Mucosa of descending colon (tissue), 3 donors: ENCODE results near the gene RAB37. TPM values are rescaled to one million over a fixed set of nuclear protein-coding genes. Genes with fewer than 3 reads are reported as not detected.

Source experiments
- ATAC-seq: fragments of 200-7000 bp; cut with Tn5 transposase; one replicate; pipeline ENCODE4 v1.9.1; 2020; ENCODE audit warnings: mild to moderate bottlenecking, moderate library complexity
- DNase-seq, 3 donors: peaks; one replicate each; pipeline ENCODE4 v3.0.0-alpha.2; 2020
- H3K36me3 ChIP-seq: fragments of 200-600 bp; one replicate; pipeline ENCODE4 v1.8.0; 2021; ENCODE audit warnings: low read depth, mild to moderate bottlenecking
- H3K4me1 ChIP-seq: fragments of 200-600 bp; one replicate; pipeline ENCODE4 v1.8.0; 2021; ENCODE audit warnings: low read depth, mild to moderate bottlenecking
- H3K4me3 ChIP-seq: fragments of 200-600 bp; one replicate; pipeline ENCODE4 v1.8.0; 2021; ENCODE audit warnings: mild to moderate bottlenecking
- H3K9me3 ChIP-seq: fragments of 200-600 bp; one replicate; pipeline ENCODE4 v1.8.0; 2021; ENCODE audit warnings: mild to moderate bottlenecking
- intact Hi-C, 2 donors: fragments of 100-400 bp; cut with DNase I in 1 of 2; cut with micrococcal nuclease in 1 of 2; formaldehyde crosslinking; loops; one replicate each; pipeline versions ENCODE4 v1.11.0 to v1.11.1; 2022; cut with DNase I, micrococcal nuclease
- total RNA-seq, 3 donors: library from RNA; stranded (reverse); fragmentation: NEBNext Ultra II Directional in 2 of 3; extraction: Animal tissue kit (Norgen Biotek cat#: 25700) in 2 of 3; gene quantifications; one replicate each; pipeline versions ENCODE4 v1.2.1 to v1.2.4, GENCODE V29; 2021 to 2023
- TF ChIP-seq, protein P1 (sequence below): fragments of 200-600 bp; IDR thresholded peaks from one replicate; pipeline ENCODE4 v1.8.0; 2022; ENCODE audit warnings: antibody characterized with exemption, mild to moderate bottlenecking
- donor health status: DM: no; HTN: no; CAD: no; lungs with moderate emphysema.
- donor health status: DM: no; HTN: no; CAD: no.
- donor health status: DM: no; HTN: yes; CAD: no.

RAB37 gene
- total RNA-seq, 3 donors from 2014 or later, result 4.3 to 9.8 (median 9.0) TPM

DNA sequence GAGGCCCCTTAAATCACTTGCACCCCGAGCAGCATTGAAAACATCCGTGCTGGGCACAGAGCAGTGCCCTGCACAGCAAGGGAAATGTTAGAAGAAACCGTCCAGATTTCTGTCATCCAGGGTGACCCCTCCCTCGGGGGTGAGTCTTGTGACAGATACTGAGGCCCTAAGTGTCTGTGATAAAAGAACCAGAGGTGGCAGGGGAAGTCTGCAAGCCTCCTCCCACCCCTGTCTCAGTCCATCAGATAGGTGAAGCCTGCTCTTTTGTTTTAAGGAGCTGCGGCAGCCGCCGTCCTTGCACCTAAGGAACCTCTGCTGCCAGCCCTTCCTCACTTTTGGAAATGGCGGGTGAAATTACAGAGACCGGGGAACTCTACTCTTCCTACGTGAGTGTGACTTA lies 39.9 kb downstream of the RAB37 start:
- Histone ChIP-seq H3K4me3 (peak overlapping the region; percentile 50), H3K9me3 (no peaks in the 10 kb centered on the region), H3K4me1 (peaks cover 20% of the 10 kb centered on the region), H3K36me3 (no peaks in the 10 kb centered on the region)
- TF ChIP-seq, protein P1, sequence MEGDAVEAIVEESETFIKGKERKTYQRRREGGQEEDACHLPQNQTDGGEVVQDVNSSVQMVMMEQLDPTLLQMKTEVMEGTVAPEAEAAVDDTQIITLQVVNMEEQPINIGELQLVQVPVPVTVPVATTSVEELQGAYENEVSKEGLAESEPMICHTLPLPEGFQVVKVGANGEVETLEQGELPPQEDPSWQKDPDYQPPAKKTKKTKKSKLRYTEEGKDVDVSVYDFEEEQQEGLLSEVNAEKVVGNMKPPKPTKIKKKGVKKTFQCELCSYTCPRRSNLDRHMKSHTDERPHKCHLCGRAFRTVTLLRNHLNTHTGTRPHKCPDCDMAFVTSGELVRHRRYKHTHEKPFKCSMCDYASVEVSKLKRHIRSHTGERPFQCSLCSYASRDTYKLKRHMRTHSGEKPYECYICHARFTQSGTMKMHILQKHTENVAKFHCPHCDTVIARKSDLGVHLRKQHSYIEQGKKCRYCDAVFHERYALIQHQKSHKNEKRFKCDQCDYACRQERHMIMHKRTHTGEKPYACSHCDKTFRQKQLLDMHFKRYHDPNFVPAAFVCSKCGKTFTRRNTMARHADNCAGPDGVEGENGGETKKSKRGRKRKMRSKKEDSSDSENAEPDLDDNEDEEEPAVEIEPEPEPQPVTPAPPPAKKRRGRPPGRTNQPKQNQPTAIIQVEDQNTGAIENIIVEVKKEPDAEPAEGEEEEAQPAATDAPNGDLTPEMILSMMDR, result no peak
- intact Hi-C loops, result no loop called here
- ATAC-seq, result no peak
- DNase-seq, result no peak

DNA sequence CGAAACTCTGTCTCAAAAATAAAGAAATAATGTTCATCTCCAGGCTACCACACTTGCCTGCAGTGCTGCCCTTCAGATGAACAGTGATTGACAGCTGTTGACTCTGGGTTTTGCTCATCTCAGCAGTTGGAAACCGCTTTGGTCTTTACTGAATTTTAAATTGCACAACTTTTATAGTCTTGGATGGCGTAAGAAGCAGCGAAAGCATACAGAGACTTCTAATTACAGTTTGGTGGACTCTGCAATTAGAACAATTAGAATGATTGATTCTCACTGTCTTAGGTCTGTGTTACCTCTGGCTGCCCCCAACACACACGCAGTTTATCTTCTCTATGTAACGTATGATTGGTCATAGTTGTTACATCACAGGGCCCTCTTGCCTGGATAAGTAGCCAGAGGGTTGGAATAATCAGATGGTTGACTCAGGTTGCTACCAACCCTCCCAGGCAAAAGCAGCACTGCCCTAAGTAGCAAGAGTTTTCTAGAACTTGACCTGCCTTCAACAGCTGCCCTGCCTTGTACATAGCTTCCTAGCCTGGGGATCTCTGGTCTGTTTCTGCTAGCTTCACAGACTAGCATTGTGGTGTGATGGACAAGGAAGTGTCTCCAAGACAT lies 41.0 kb downstream of the RAB37 start:
- no peaks in the 10 kb centered on the region for H3K36me3 ChIP-seq
- intact Hi-C loops, result no loop called here
- no peaks in the 10 kb centered on the region for H3K9me3 ChIP-seq
- DNase-seq, result no peak
- peaks cover 20% of the 10 kb centered on the region for H3K4me1 ChIP-seq
- no peak overlapping the region for H3K4me3 ChIP-seq
- TF ChIP-seq, protein P1, result no peak
- ATAC-seq, result no peak

DNA sequence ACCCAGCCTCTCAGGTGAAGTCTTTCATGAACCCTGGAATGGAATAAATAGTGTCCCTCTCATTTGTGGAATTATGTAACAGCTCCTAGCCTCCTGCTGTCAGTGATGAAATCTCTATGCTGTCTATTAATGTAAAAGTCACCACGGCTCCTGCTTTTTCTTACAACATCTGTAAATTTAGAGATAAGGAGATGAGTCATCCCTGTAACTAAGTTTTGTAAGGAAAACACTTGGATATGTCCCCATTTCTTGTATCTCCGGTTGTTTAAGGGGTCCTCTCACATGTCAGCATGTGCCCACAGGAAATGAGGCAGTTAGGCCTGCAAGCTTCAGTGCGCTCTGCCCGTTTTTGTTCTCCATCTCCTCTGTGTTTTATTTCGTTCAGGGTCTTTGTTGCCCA lies 41.9 kb downstream of the RAB37 start:
- Histone ChIP-seq H3K36me3 (no peaks in the 10 kb centered on the region), H3K9me3 (no peaks in the 10 kb centered on the region), H3K4me3 (no peak overlapping the region), H3K4me1 (peaks cover 20% of the 10 kb centered on the region)
- intact Hi-C loops, result no loop called here
- no peak for DNase-seq
- TF ChIP-seq, protein P1, result no peak
- ATAC-seq, result no peak

DNA sequence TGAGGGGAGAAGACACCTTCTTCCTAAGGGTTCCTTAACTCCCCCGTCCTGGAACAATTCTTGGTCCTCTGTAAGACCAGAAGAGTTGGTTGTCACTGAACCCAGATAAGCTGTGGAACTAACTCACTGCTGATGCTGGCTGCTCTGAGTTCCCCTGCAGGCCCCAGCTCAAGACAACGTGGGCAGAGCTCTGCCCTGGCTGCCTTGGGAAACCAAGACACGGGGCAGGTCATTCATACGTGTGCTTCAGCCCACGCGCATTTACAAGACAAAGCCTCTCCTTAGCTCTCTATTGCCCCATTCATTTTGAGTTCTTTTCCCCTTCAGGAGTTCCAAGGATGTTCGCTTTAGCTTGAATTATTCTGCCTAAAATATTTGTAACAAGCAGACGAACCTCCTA lies 42.4 kb downstream of the RAB37 start:
- intact Hi-C loops, result no loop called here
- H3K36me3 ChIP-seq, result no peaks in the 10 kb centered on the region
- peaks cover 20% of the 10 kb centered on the region for H3K4me1 ChIP-seq
- DNase-seq (no peak), ATAC-seq (no peak)
- H3K9me3 ChIP-seq, result no peaks in the 10 kb centered on the region
- TF ChIP-seq, protein P1, result no peak
- no peak overlapping the region for H3K4me3 ChIP-seq

DNA sequence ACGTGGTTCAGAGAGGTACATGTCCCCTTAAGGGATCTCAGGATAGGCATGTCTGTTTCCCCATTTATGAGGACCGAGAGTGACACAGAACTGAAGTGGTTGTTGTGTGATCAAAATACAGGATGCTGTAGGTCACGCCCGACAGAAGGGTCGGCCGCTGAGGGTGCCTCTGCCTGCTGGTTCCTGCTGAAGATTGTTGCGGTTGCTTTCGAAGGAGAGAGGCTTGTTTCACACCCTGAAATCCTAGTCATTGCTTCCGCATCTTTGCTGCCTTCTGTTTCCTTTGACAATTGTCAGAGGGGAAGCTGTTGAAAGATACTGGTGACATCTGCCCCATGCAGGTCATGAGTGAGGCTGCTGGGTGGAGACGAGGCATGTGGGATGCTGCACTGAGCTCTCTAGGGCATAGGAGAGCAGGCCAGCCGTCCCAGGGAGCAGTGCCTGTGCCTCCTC lies 42.9 kb downstream of the RAB37 start:
- peaks cover 17% of the 10 kb centered on the region for H3K4me1 ChIP-seq
- intact Hi-C loops, result no loop called here
- H3K36me3 ChIP-seq, result no peaks in the 10 kb centered on the region
- ATAC-seq (peak; percentile 39), DNase-seq (peak in 2 of 3 donors; percentile 52 to 77)
- TF ChIP-seq, protein P1, result no peak
- no peak overlapping the region for H3K4me3 ChIP-seq
- no peaks in the 10 kb centered on the region for H3K9me3 ChIP-seq
